ENCODE results near the gene SLC37A1.

Gene SLC37A1

GRCh38 chr21:42565886-42566523 lies 52.4 kb downstream of the SLC37A1 start (continued):
- TF ChIP-seq MEIS1 (CRISPR knock-in tag; IDR thresholded peaks at IDR 0.05; ENCODE audit: borderline replicate concordance): no peak
- no peak for TF ChIP-seq ZSCAN18 (tag by site-specific recombination; IDR thresholded peaks at IDR 0.05)
- no peak for TF ChIP-seq ZNF214 (tag by site-specific recombination; IDR thresholded peaks at IDR 0.05; ENCODE audit: borderline replicate concordance)
- TF ChIP-seq EGR2 (tag by site-specific recombination; IDR thresholded peaks at IDR 0.05; ENCODE audit: low read depth): no peak
- TF ChIP-seq ATF2 (tag by site-specific recombination; IDR thresholded peaks at IDR 0.05; ENCODE audit: low read depth): no peak

GRCh38 chr21:42566524-42567213 lies 53.0 kb downstream of the SLC37A1 start:
- no peaks in the 10 kb centered on the region for H3K4me1 ChIP-seq (ENCODE audit: control insufficient read depth, insufficient read depth, low read length)
- ChIA-PET POLR2A (no interaction called here), CTCF (no interaction called here)
- no peak overlapping the region for H3K4me3 ChIP-seq (ENCODE audit: low read depth, low read length)
- no peak for TF ChIP-seq GLIS2 (tag by site-specific recombination; IDR thresholded peaks at IDR 0.05)
- TF ChIP-seq ZNF555 (tag by site-specific recombination; conservative IDR thresholded peaks at IDR 0.05): no peak
- no peak for TF ChIP-seq ZNF645 (tag by site-specific recombination; IDR thresholded peaks at IDR 0.05)
- H3K36me3 ChIP-seq (ENCODE audit: control insufficient read depth in 2 of 2, insufficient read depth in 1 of 2, low read length in 2 of 2): peaks cover 0 to 14% of the 10 kb centered on the region in 2 experiments; a peak in 1 of 3 replicates
- H3K9me3 ChIP-seq (ENCODE audit: control insufficient read depth, insufficient read depth, low read depth, low read length): no peaks in the 10 kb centered on the region
- H3K27ac ChIP-seq (ENCODE audit: extremely low read depth, low read depth, low read length): no peak overlapping the region

- ChIA-PET CTCF (no interaction called here), POLR2A (no interaction called here)
- Histone ChIP-seq H3K27ac (ENCODE audit: extremely low read depth, low read depth, low read length) (no peak overlapping the region), H3K4me3 (ENCODE audit: low read depth, low read length) (no peak overlapping the region), H3K36me3 (ENCODE audit: control insufficient read depth in 2 of 2, insufficient read depth in 1 of 2, low read length in 2 of 2) (peaks cover 0 to 14% of the 10 kb centered on the region in 2 experiments; a peak in 1 of 3 replicates), H3K4me1 (ENCODE audit: control insufficient read depth, insufficient read depth, low read length) (no peaks in the 10 kb centered on the region), H3K9me3 (ENCODE audit: control insufficient read depth, insufficient read depth, low read depth, low read length) (no peaks in the 10 kb centered on the region)
- TF ChIP-seq ZNF692 (tag by site-specific recombination; IDR thresholded peaks at IDR 0.05) (no peak), ZNF549 (tag by site-specific recombination; IDR thresholded peaks at IDR 0.05) (no peak), REST (tag by site-specific recombination; IDR thresholded peaks at IDR 0.05) (no peak), GFI1B (tag by site-specific recombination; IDR thresholded peaks at IDR 0.05) (no peak)
Measured at GRCh38 chr21:42567214-42567555, 53.5 kb downstream of the SLC37A1 start.
